ENCODE data around the gene TOM1.

The TOM1 gene

DNA sequence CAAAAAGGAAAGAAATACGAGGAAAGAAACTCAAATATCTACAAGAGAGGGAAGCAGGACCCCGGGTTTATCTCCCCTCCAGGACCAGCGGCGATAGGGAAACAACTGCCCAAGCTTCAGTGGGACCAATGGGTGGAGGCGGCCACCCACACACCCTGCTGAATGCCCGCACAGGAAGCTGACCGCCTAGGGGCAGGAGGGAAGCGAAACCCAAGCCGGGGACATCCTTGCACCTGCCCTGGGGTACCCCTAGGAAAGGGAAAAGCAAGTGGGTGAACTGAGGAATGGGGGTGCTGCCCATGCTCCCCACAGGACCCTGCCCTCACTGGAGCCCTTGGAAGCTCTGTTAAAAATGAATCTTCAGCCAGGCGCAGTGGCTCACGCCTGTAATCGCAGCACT, 53.6 kb downstream of the TOM1 start:
- no peak for DNase-seq (ENCODE audit: low spot score)
- in situ Hi-C loops (cut with MboI; ENCODE audit: low pct_unique_long_range_greater_than_20kb, low sequenced_read_pairs, unreplicated experiment): loop anchor here (10.0 kb wide), 2 partner anchors 231 to 771 kb away; no protein-coding TSS in a partner anchor
- TF ChIP-seq CTCF (IDR thresholded peaks at IDR 0.05; ENCODE audit: extremely low read depth, insufficient read depth, missing control alignments): no peak

- no peak for TF ChIP-seq CTCF (IDR thresholded peaks at IDR 0.05; ENCODE audit: extremely low read depth, insufficient read depth, missing control alignments)
- in situ Hi-C loops (cut with MboI; ENCODE audit: low pct_unique_long_range_greater_than_20kb, low sequenced_read_pairs, unreplicated experiment): loop anchor here (10.0 kb wide), 2 partner anchors 231 to 771 kb away; no protein-coding TSS in a partner anchor
- DNase-seq (ENCODE audit: low spot score): no peak
These were observed 54.4 kb downstream of the TOM1 start for GRCh38 chr22:35354068-35354467.

GRCh38 chr22:35357883-35358621, 58.4 kb downstream of the TOM1 start:
- TF ChIP-seq CTCF (IDR thresholded peaks at IDR 0.05; ENCODE audit: extremely low read depth, insufficient read depth, missing control alignments): no peak
- in situ Hi-C loops (cut with MboI; ENCODE audit: low pct_unique_long_range_greater_than_20kb, low sequenced_read_pairs, unreplicated experiment): loop anchor here (10.0 kb wide), 2 partner anchors 227 to 767 kb away; no protein-coding TSS in a partner anchor
- DNase-seq (ENCODE audit: low spot score): no peak

- in situ Hi-C loops (cut with MboI; ENCODE audit: low pct_unique_long_range_greater_than_20kb, low sequenced_read_pairs, unreplicated experiment): loop anchor here (10.0 kb wide), 2 partner anchors 225 to 765 kb away; no protein-coding TSS in a partner anchor
These were observed 59.8 kb downstream of the TOM1 start for GRCh38 chr22:35359380-35360065.

GRCh38 chr22:35361001-35361558, 61.4 kb downstream of the TOM1 start:
- in situ Hi-C loops (cut with MboI; ENCODE audit: low pct_unique_long_range_greater_than_20kb, low sequenced_read_pairs, unreplicated experiment): no loop called here
- no peak for DNase-seq (ENCODE audit: low spot score)

More at GRCh38 chr22:35359380-35360065, 59.8 kb downstream of the TOM1 start:
- TF ChIP-seq CTCF (IDR thresholded peaks at IDR 0.05; ENCODE audit: extremely low read depth, insufficient read depth, missing control alignments): no peak
- DNase-seq (ENCODE audit: low spot score): no peak

More at GRCh38 chr22:35361001-35361558, 61.4 kb downstream of the TOM1 start:
- no peak for TF ChIP-seq CTCF (IDR thresholded peaks at IDR 0.05; ENCODE audit: extremely low read depth, insufficient read depth, missing control alignments)

Measured in GM13977 (cell line).